ENCODE measurements around the gene PRKACA.
"Not testable (repeated sequence)": the region's sequence is repeated elsewhere in the genome, so short reads cannot be mapped to it uniquely, and the experiment has no call there.

The PRKACA gene

DNA sequence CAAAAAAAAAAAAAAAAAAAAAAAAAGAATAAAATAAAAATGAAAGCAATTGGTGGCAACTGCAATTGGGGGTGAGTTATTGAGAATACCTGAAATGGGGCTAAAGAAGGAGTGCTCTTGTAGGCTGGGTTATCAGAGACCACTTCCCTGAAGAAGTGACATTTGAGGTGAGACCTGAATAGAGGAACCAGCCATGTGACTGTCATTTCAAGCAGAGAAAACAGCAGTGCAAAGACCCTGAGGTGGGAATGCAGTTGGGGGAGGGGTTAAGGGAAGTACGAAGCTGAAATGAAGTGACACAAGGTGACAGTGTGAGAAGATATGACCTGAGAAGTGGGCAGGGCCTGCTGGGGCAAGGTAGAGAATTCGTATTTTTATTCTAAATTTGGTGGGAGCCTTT is 51.4 kb downstream of the PRKACA start:
- no peak for DNase-seq (ENCODE audit: low spot score)

DNA sequence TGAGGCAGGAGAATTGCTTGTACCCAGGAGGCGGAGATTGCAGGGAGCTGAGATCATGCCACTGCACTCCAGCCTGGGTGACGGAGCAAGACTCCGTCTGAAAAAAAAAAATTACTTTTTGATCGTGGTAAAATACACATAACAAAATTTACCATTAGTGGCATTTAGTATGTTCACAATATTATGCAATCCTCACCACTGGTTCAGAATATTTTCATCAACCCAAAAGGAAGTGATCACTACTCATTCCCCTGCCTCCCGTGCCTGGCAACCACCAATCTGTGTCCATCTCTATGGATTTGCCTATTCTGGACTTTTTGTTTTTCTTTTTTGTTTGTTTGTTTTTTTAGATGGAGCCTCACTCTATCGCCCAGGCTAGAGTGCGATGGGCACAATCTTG is 54.5 kb downstream of the PRKACA start:
- DNase-seq (ENCODE audit: low spot score): no peak

DNA sequence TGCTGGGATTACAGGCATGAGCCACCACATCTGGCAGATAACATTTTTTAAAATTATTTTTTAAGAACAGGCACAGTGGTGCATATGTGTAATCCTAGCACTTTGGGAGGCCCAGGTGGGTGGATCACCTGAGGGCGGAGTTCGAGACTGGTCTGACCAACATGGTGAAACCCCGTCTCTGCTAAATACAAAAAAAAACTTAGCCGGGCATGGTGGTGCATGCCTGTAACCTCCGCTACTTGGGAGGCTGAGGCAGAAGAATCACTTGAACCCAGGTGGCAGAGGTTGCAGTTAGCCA is 55.1 kb downstream of the PRKACA start:
- no peak for DNase-seq (ENCODE audit: low spot score)

DNA sequence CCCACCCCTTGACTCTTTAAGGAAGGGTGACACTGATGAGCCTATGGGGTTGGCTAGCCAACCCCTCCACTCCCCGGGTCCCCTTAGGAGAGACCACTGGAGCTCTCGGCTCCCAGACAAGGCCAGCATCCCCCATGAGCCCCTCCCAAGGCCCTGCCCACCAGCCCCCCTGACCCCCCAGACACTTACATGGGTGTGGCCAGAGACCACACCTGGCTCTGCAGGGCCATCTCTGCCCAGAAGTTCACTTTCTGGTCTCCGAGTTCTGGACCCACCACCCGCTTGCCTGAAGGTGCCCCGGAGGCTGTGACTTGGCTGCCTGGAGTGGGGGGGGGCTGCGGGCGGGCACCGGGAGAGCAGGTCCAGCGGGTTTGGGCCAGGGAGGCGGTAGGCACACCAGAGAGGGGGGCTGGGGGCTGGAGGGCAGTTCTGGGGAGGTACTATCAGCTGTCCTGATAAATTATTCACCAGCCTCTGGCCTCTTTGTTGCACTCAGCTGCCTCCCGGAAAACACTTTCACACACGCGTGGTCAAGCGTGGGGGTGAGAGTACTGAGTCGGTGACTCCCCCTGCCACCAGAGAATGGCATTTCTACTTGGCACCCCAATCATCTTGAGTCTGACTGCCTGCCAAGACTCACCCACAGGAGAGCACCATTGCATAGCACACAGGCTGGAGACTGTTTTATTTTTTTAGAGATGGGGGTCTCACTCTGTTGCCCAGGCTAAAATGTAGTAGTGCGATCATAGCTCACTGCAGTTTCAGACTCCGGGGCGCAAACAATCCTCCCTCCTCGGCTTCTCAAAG is 55.6 kb downstream of the PRKACA start, which contains the start of gene PALM3:
PALM3 (minus strand) TSS at position 326 of the 807 bp plus-strand sequence; CDS start at position 230, 96 bp downstream.
- DNase-seq (ENCODE audit: low spot score): no peak

DNA sequence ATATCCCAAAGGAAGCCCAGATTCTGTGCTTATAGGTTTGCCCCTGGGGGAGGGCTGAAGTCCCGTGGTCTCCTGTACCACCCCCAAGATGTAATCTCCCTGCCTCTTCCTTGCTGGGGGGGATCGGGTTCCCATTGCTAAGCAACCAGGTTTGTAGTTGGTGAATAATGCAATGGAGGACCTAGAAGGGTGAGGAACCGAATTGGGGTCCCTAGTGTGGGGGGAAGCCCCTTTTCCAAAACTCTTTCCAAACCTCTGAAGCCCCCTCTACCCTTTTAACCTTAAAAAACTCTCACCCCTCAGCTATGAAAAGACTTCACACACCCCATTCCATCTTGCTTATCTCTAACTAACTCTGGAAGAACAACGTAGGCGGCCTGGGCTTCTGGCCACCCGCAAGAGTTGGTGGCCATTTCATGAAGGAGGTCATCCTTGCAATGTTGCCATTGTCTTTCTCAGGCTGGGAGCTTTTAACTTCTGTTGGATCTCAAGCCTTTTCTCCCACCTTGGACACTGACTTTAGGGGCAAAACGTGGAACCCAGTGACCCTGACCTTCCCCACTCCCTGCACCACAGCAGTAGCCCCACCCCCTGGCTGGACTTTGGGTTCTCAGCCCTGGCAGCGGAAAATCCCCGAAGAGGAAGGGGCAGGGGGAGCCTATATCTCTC is 56.3 kb downstream of the PRKACA start:
- DNase-seq (ENCODE audit: low spot score): no peak

DNA sequence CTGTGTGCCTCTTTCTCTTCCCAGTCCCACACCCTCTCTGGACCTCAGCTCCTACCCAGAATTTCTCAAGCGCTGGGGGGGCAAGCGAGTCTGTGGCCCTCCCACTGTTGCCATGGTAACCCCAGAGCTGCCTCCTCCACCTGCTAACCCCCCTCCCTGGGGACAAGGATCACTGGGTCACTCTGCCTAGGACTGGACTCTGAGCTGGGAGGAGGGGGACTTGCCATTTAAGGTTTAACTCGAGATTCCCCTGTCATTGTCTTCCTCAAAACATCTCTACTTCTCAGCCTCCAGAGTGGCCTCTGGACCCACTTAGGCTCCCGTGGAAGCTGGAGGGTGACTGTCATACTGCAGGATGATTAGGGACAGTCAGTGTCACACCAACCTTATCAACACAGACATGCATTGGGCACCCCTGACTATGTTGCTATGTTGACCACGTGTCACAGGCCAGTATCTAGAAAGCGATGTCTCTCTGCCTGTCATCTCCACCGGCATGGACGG is 57.9 kb downstream of the PRKACA start:
- no peak for DNase-seq (ENCODE audit: low spot score)

DNA sequence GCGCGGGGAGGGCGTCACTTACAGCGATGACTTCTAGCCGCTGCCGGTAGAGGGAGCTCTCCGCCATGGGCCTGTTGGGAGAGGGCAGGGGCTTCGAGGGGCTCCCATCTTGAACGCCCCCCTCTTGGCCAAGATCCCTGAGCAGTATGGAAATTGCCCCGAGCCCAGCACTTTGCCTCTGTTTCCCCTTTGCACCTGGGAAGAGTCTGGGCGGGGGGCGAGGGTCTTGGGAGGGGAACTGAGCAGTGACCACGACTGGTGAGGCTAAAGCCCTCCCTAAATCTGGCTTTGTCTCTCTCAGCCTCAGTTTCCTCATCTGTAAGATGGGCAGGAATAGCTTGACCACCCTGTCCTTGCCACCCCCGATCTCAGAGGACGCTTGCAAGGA is 58.5 kb downstream of the PRKACA start:
- no peak for DNase-seq (ENCODE audit: low spot score)

DNA sequence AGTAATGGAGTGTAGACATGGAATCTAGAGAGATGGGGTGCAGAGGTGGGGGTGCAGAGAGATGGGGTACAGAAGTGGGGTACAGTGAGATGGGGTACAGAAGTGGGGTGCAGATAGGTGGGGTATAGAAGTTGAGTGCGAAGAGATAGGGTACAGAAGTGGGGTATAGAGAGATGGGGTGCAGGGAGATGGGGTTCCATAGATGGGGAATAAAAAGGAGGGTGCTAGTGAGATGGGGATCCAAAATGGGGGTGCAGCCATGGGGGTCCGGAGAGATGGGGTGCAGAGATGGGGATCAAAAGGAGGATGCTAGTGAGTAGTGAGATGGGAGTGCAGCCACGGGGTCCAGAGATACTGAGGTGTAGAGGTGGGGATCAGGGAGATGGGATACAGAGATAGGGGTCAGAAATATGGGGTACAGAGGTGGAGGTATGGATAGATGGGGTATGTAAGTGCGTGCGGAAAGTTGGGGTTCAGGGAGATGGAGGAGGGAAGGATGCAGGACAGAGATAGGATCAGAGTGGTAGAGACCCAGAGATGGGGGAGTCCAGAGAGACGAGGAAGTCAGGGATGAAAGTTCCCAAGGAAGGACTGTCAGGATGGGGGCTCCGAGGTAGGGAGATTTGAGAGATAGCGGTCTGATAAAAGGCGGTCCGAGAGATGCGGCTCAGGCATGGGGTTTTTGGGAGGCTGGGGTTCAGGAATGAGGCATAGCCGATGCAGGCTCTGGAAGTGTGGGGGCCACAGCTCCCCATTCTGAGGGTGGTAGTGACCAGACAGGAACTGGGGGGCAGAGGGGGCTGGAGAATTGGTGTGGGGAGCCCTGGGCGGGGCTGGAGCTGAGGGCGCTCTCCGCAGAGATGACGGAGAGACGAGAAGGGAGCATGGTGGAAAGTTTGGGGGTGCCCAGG is 59.1 kb downstream of the PRKACA start:
- no peak for DNase-seq (ENCODE audit: low spot score)

DNA sequence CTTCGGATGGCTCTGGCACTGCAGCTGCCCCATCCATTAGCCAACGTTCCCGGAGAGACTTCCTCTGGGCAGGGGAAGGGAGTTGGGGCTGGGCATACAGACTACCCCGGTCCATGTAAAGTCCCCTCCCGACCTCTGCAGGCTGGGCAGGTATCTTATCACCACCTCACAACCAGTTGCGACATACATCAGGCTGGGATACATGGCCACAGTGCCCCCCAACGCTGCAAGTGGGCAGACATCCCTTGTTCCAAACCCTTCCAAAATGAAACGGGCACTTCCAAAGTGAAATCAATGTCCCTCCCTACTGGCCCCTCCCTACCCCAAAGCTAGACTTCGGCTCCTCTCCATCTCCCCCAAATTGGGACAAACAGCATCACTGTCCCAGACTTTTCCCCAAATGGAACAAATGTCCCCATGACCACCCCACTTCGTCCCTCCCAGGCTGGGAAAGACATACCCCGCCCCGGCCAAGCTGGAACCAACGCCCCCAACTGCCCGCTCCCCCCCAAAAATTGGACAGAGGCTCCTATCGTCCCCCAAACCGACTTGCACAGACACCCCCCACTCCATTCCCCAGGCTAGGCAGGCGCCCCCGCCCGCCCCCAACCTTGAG is 60.7 kb downstream of the PRKACA start:
- DNase-seq (ENCODE audit: low spot score): no peak

DNA sequence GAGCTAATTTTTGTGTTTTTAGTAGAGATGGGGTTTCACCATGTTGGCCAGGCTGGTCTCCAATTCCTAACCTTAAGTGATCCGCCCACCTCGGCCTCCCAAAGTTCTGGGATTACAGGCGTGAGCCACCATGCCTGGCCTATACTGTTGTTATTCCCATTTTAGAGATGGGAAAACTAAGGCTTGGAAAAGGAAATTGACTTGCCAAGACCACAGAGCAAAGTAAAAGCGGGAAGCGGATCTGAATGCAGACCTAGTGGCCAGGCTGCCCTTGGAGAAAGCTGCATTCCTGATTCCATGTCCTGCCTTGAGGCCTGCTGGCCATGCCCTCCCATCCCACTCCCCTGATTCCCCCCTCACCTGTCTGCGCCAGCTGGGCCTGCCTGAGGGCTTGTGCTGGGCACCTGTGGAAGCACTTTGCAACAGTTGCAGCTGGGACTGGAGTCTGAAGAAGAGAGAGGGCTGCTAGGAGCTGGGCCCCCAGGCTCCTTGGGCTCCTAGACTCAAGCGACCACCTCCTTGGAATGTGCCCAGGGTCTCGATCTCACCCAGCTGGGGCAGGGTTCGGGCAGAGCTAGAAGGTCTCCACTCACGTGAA is 61.4 kb downstream of the PRKACA start:
- no peak for DNase-seq (ENCODE audit: low spot score)

DNA sequence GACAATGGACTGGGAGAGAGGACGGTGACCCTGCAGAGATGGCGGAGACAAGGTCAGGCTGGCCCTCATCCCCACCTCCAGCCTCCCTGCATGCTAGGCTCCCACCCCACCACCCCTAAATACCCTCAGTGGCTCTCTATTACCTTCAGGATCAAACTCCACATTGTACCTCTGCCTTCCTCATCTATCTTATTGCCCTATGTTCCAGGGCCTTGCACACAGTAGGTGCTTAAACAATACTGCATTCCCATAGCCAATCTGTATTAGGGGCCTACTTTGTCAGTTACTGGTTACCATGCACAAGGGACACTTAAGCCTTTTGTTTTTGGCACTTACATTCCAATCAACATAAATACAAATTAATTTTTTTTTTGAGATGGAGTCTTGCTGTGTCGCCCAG is 62.2 kb downstream of the PRKACA start:
- no peak for DNase-seq (ENCODE audit: low spot score)

DNA sequence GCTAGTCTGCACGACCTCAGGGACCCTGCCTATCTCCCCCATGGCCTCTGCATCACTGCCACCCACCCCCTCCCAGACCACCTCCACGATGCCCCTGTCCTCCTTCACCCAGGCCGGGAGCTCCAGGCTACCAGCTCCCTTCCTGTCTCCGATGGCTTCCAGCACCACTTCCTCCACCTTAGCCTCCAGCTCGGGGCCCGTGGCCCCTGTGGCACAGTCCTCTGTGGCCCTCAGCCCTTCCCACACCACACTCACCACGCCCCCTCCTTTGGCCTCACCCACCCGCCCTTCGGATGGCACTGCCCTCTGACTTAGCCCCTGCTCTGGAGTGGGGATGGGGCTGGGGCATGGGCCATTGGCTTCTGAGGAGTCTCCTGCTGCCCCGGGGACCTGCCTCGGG is 62.8 kb downstream of the PRKACA start:
- no peak for DNase-seq (ENCODE audit: low spot score)

DNA sequence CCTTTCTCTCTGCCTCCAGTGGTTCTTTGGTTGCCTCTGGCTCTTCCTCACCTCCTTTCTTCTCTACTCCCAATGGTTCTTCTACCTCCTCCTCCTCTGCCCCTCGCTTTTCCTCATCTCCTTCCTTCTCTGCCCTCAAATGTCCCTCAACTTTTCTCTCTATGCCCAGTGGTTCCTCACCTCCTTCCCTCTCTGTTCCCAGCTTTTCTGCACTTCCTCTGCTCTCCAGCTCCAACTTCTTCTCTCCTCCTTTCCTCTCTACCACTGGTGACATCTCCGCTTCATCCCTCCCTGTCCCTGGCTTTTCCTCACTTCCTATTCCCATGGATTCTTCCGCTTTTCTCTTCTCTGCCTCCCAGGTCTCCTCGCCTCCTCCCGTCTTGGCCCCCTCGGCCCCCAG is 63.5 kb downstream of the PRKACA start:
- no peak for DNase-seq (ENCODE audit: low spot score)

DNA sequence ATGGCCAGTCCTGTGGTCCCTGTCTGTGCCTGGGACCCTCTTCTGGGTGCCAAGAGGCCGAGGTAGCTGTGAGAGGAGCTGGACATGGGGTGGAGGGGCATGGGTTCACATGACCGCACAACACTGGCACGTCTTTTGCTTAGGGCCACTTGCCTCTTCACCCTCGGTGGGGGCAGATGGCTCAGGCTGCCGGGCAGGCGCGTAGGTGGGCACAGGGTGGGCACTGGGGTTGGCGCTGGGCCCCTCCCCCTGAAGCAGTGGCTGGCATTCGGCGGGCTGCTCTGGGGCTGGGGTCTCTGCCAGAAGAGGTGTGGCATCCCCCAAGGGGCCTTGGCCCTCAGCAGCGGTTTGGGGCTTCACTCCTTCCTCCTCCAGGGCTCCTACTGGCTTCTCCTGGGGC is 64.1 kb downstream of the PRKACA start:
- no peak for DNase-seq (ENCODE audit: low spot score)

DNA sequence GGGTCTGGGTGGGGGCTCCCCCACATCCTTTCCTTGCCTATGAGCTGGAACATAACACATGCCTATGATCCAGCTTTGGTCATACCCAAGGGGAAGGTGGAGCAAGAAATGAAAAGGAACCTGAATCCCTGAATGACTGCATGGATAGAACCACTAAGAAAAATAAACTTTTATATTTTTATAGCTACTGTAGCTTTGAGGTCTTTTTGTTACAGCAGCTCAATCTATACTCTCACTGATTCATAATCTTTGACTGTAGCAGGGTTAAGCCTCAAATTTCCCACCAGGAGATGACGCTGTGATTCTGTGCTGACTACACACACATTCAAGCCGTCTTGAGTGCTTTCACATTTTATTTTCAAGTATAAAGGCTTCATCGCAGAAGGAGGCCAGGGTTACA is 64.5 kb downstream of the PRKACA start:
- DNase-seq (ENCODE audit: low spot score): no peak

DNA sequence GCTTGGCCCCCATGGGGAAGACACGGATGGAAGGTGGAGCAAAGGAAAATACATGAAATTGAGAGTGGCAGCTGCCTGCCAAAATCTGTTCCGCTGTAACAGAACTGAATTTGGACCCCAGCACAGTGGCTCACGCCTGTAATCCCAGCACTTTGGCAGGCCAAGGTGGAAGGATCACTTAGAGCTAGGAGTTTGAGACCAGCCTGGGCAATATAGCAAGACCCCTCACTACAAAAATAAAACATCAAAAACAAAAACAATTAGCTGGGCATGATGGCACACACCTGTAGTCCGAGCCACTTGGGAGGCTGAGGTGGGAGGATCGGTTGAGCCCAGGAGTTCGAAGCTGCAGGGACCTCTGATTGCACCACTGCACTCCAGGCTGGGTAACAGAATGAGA is 65.1 kb downstream of the PRKACA start:
- DNase-seq (ENCODE audit: low spot score): no peak

DNA sequence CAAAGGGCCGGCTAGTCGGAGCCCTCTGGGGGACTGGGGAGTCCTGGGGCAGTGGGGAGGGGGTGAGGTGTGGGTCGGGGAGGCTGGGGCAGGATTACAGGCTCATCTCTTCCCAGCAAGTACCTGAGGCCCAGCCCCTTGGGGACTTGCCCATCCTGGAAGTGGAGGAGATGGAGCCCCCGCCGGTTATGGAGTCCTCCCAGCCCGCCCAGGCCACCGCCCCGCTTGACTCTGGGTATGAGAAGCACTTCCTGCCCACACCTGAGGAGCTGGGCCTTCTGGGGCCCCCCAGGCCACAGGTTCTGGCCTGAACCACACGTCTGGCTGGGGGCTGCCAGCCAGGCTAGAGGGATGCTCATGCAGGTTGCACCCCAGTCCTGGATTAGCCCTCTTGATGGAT is 65.6 kb downstream of the PRKACA start:
- no peak for DNase-seq (ENCODE audit: low spot score)

DNA sequence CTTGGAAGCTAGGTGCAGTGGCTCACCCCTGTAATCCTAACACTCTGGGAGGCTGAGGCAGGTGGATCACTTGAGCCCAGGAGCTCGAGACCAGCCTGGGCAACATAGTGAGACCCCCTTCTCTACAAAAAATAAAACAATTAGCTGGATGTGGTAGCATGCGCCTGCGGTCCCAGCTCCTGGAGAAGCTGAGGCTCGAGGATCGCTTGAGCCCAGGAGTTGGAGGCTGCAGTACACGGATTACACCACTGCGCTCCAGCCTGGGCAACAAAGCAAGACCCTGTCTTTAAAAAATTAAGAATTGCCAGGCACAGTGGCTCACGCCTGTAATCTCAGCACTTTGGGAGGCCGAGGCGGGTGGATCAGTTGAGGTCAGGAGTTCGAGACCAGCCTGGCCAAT is 66.6 kb downstream of the PRKACA start:
- not testable (repeated sequence) for DNase-seq (ENCODE audit: low spot score)

DNA sequence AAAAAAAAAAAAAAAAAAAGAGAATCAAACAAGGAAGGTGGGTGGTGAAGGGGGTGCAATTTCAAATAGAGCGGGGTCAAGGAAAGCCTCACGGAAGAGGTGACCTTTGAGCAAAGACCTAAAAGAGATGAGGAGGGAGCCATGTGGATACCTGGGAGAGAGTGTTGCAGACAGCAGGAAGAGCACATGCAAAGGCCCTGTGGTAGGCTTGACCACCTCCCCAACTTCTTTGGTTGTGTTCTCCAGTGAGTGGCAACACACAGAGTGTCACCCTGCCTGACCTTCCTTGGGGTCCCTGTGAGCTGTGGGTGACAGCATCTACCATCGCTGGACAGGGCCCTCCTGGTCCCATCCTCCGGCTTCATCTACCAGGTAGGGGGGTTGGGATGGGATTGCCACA is 67.0 kb downstream of the PRKACA start:
- DNase-seq (ENCODE audit: low spot score): no peak

DNA sequence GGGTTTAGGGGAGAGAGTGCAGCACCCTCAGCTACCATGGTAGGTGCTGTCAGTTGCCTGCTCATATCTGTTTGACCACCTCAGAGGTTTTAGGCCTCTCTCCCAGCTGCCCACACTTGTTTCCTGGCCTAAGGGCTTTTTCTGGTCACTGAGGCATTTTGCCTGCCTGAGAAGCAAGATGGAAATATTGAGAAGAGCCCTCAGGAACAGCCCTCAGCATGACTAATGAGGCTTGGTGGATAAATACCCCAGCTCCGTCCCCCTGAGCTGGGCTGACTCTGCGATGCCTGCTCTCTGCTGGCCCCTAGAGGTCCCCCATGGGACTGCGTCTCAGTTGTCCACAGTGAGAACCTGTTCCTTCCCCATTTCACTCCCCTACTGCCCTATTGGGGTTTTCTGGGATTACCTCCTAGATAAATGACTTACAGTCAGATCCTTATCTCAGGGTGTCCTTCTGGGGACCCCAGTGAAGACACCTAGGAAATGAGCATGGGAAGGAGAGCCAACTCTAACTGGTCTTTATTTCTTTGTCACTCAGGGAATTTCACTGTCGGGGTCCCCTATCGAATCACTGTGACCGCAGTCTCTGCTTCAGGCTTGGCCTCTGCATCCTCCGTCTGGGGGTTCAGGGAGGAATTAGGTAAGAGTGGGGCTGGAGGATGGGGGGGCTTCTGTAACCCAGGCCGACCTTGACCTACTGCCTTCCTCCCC is 69.0 kb downstream of the PRKACA start:
- DNase-seq (ENCODE audit: low spot score): no peak

DNA sequence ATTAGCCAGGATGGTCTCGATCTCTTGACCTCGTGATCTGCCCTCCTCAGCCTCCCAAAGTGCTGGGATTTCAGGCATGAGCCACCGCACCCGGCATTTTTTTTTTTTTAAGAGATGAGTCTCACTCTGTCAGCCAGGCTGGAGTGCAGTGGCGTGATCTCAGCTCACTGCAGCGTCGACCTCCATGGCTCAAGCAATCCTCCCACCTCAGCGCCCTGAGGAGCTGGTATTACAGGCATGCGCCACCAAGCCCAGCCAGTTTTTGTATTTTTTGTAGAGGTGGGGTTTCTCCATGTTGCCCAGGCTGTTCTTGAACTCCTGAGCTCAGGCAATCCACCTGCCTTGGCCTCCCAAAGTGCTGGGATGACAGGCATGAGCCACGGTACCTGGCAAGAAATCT is 69.7 kb downstream of the PRKACA start:
- not testable (repeated sequence) for DNase-seq (ENCODE audit: low spot score)
